Epithelial cell of proximal tubule (primary cell): ENCODE measurements around the gene ANKRD55. TPM values are rescaled to one million over a fixed set of nuclear protein-coding genes. Genes with fewer than 3 reads are reported as not detected.

Experiments used
- DNase-seq: peaks from one replicate; pipeline ENCODE4 v3.0.0-alpha.2; 2011; ENCODE audit warnings: low read depth
- H3K4me3 ChIP-seq: 2 replicates; pipeline ENCODE4 v1.5.1; 2011; ENCODE audit warnings: low read depth, mild to moderate bottlenecking, low read length
- CTCF ChIP-seq: conservative IDR thresholded peaks from 2 replicates; pipeline ENCODE4 v1.5.1; 2012; ENCODE audit warnings: low read depth, mild to moderate bottlenecking, low read length
- total RNA-seq: library from RNA; depleted of rRNA; stranded (reverse); fragments of >200 nt; gene quantifications from 2 replicates; pipeline ENCODE4 v1.2.3, GENCODE V29; 2015

The ANKRD55 gene
- total RNA-seq, 1 donor from 2014 or later, result not detected

DNA sequence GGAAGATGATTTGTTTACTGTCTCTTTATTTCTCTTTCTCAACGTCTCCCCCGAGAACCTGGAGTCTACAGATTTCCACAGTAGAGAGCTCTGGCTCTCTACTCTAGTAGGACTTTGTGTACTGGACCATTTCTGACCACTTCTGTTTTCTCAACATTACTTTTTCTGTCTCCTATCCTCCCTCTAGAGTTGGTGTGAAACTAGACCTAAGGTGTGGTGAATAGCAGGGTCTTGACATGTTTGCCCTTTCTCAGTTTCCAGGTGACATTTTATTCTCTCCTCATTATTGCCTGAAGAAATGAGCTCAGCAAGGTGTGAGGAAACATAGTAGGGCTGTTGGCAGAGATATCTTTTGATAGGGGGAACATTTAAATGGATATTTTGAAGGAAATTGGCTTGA, 176.3 kb downstream of the ANKRD55 start:
- H3K4me3 ChIP-seq, result no peak overlapping the region
- no peak for DNase-seq
- TF ChIP-seq CTCF, result no peak

GRCh38 chr5:56055859-56056258, 177.3 kb downstream of the ANKRD55 start:
- no peak overlapping the region for H3K4me3 ChIP-seq
- DNase-seq, result no peak
- TF ChIP-seq CTCF, result no peak

DNA sequence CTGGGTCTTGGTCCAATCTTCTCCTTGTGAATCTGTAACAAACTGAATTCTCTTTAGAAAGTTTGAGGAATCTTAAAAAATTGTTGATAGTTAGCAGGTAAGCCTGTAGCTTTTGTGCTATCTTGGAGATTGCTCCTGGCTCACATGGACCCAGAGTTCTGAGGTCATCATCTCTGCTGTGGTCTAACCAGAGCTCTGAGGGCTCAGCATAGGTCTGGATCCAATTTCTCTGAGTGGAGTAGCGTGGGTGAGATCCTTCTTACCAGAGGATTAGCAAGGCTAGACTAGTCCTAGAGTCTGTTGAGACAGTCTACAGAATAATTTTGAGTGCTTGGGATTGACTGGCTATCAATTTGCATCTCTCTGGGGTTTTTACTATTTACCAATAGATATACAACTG, 177.8 kb downstream of the ANKRD55 start:
- DNase-seq, result no peak
- TF ChIP-seq CTCF, result no peak

DNA sequence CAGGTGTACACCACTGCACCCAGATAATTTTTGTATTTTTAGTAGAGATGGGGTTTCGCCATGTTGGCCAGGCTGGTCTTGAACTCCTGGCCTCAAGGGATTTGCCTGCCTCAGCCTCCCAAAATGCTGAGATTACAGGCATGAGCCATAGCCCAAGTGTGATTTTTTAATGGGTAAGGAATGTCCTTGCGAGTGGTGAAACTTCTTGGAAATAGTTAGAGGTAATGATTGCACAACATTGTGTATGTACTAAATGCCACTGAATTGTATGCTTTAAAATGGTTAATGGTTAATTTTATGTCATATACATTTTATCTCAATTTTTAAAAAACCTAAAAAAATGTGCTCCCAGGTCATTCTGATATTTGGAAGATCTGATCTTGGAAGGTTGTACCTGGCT, 178.5 kb downstream of the ANKRD55 start:
- TF ChIP-seq CTCF, result no peak
- no peak overlapping the region for H3K4me3 ChIP-seq
- no peak for DNase-seq

More for the DNA sequence above, 177.8 kb downstream of the ANKRD55 start:
- no peak overlapping the region for H3K4me3 ChIP-seq

GRCh38 chr5:56053363-56053762, 179.8 kb downstream of the ANKRD55 start:
- no peak for DNase-seq
- no peak for TF ChIP-seq CTCF
- H3K4me3 ChIP-seq, result no peak overlapping the region

DNA sequence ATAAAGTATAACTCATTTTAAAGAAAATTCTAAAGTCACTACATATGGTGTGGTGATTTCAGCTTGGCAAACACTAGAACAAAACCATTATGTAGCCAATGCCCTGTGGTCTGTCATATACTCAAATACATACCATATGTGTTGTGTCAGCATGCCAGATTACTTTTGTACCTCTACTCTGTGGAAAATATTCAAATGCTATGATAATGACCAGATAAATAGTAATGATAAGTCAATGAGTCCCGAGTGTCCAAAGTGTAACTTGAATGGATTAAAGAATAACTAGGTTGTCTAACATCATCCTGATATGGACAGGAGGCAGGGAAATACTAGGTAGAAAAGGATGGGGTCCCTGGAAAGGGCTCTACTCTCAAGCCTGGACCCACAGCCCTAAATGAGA, 180.4 kb downstream of the ANKRD55 start:
- TF ChIP-seq CTCF, result no peak
- H3K4me3 ChIP-seq, result no peak overlapping the region
- DNase-seq, result no peak

GRCh38 chr5:56050551-56051255, 182.4 kb downstream of the ANKRD55 start:
- DNase-seq, result no peak
- no peak overlapping the region for H3K4me3 ChIP-seq
- TF ChIP-seq CTCF, result no peak
